ENCODE results near the gene NSUN5.
"Not testable (repeated sequence)": the region's sequence is repeated elsewhere in the genome, so short reads cannot be mapped to it uniquely, and the experiment has no call there.

The NSUN5 gene

DNA sequence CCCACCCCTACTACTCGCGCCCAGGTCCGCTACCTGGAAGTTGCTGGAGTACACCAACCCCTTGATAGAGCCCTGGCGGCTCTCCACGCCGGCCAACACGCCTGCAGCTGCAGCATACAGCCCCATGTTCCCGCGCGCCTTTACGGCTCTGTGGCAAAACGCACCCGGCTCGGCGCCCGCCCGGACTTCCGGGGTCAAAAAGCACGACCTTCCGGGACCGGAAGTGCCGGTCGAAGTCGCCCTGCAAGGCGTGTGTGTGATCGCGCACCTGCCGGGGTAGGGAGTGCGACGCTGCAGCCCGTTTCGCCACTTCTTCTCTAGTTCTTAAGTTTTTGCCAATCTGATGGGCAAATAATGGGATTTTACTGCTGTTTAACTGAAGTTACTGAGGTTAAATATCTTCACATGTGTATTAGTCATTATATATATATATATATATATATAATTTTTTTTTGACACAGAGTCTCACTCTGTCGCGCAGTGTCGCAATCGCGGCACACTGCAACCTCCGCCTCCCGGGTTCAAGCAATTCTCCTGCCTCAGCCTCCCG is at the start of gene NSUN5:
Gene NSUN5, minus strand, starts transcription at position 162 of the 550 bp plus-strand sequence. Its CDS starts 36 bp downstream, at position 126.
- in situ Hi-C loops (cut with MboI; ENCODE audit: low sequenced_read_pairs) = no loop called here

DNA sequence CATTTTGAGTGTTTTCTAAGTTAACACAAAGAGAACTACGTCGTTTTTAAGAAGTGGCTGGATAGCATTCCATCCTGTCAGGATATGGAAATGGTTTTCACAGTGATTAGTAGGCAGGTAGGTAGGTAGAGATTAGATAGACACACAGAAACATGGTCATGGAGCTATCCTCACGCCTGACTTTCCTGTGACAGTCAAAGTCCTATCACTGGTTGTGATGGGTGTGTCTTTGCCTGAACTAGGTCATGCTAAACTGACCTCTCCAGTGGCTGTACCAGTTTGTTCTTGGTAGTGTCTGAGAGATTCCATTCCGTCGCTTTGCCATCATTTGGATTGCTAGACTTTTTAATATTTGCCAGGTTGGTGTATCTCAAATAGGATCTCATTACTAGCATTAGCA is 47.5 kb upstream of the NSUN5 start:
- in situ Hi-C loops (cut with MboI; ENCODE audit: low sequenced_read_pairs) = no loop called here

DNA sequence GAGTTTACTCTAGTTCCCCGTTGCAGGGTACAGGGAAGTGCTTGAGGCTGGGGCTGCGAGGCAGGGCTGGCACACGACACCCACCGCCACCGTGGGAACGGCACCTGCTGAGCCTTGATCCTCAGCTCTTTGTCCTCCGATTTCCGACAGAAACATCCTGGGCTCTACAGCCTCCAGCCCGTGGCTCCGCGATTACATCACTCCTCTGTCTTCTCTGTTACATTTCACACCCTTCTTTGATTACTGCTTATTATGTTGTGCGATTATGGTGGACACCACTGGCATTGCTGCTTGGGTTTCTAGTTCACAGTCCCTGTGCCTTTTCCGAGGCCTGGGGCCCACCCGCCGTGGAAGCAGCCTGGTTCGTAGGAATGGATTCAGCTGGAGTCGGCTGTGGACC is 46.2 kb upstream of the NSUN5 start:
- in situ Hi-C loops (cut with MboI; ENCODE audit: low sequenced_read_pairs) = no loop called here

DNA sequence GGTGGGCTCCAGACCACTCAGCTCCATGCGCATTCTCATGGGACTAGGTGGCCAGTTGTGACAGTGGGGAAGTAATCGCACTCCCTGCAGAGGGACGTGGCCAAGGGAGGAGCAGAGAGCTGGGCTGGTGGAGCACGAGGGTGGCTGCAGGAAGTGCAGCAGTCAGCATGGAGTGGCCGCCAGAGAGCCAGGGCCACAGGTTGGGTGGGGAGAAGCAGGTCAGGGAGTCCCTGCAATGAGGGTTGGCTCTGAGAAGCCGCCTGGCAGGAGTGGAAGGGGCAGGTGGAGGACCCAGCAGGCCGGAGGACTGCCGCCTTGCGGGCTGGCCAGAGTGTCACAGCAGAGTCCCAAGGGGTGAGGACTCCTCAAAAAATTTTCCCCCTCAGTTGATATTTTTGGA is 45.6 kb upstream of the NSUN5 start:
- in situ Hi-C loops (cut with MboI; ENCODE audit: low sequenced_read_pairs) = no loop called here

DNA sequence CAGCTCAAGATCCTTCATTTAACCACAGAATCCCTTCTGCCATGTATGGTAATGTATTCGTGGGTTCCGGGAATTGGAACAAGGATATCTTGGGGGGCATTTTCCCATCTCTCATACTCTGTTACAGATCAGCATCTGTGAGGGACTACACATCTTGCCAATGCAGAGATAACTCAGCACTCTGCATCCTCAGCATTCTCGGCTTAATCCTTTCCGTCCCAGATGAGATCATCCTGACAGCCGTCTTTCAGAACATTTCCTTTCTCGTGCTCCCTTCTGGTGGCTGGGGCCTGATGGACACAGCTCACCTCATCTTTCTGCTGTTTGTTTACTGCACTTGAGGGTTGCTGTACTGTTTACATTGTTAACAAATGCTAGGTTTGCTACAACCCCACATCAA is 44.6 kb upstream of the NSUN5 start:
- in situ Hi-C loops (cut with MboI; ENCODE audit: low sequenced_read_pairs) = no loop called here

DNA sequence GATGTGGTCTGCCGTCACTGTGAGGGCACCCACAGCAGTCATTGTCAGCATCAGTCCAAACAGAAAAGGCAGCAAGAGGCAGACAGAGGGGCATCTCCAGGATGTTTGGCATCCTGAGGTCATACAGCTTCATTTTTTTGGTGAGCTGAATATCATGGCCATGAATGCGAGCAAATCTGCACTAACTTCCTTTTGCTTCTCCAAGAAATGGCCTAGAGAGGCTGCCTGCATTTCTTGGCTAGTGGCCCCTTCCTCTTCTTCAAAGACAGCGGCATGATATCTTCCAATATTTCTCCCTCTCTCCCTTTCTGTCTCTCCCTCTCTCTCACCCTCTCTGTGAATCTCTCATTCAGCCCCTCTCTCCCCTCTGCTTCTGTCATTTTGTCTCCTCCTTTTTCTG is 44.2 kb upstream of the NSUN5 start:
- in situ Hi-C loops (cut with MboI; ENCODE audit: low sequenced_read_pairs) = no loop called here

DNA sequence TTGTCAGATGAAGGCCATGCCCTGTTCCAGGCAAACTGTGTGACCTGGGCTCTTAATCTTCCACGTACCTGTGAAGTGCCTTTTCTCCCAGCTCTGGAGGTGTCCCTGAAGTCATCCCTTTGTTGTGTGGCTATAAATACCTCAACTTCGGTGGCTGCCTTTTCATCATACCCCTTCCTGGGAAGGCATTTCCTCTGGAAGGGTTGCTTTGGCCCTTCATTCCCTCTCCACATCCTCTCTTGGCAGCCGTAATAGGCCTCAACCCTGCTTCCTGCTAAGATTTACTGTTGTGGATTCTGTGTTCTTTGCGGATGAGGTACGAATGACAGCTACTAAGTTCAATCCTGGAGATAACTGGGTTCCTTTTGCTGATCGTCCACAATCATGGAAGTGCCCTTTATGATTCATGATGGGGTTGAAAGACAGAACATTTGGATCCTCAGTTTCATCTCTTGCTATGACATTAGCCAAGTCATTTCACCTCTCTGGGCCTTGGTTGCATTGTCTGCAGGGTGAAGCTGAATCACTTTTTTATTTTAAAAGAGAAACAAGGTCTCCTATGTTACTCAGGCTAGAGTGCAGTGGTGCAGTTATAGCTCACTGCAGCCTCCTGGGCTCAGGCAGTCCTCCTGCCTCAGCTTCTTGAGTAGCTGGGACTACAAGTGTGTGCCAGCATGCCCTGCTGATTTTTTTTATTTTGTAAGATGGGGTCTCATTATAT is 43.0 kb upstream of the NSUN5 start:
- in situ Hi-C loops (cut with MboI; ENCODE audit: low sequenced_read_pairs) = no loop called here

DNA sequence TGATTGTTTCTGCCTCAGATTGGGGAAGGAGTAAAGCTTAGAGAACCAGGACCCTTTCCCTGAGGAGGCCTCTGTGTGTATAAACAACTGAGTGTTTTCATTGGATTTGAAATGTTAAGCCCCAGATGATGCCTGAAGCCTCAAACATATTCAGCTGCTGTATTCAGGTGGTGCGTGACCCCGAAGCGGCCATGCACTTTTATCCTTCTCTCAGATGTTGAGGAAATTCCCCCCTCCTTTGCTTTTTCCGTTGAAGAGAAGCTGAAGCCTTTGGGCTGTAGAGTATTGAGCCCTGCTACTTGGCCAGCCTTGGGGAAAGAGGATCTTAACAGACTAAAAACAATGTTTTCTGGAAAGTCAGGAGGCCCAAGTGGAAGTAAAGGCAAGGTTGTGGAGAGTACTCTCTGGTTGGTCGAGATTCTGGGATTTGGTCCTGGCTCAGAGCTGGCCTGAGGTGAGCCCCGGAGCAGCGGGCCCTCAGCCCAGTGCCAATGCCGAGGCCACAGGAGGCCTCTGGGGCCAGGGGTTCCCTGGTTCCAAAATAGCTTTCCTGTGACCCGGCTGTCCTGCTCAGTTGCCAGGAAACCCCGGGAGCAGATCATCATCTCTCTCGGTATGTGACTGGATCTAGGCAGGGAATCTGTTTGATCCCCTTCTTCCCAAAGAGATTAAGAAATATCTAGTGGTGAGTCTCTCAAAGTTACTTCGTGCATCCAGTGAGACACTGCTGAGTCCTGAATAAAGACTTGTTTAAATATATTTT is 41.9 kb upstream of the NSUN5 start:
- in situ Hi-C loops (cut with MboI; ENCODE audit: low sequenced_read_pairs) = no loop called here

DNA sequence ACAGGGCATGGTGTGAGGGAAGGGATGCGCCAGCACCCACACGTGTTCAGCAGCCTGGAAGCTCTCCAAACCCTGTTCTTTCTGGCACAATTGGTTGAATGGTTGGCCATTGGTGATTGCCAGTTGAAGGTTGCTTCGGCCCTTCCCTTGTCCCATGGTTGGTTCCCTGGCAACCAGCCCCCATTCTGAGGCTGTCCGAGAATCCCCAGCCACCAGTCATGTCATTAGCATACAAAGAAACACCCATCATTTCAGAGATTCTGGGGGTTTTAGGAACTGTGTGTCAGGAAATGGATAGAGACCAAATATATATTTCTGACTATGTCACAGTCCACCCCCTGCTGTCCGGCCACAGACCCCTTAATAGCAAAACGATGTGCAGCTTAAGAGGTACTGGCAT is 41.1 kb upstream of the NSUN5 start:
- in situ Hi-C loops (cut with MboI; ENCODE audit: low sequenced_read_pairs) = no loop called here

DNA sequence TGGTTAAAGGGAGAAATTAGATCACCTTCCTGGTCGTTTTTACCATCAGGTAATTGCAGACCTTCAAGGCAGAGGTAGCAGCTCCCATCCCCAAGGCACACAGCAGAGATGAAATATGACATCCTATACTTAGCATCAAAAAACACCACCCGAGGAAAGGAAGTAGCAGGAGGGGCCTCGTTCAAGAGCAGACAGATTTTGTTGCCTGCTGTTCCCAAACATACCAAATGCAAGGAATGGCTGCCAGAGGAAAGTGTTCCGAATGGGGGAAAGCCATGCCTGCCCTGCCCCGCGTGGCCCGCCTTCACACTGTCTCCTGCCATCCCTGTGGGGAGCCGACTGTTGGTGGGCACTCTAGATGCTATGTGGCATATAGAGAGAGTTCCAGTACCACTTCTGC is 37.3 kb upstream of the NSUN5 start:
- in situ Hi-C loops (cut with MboI; ENCODE audit: low sequenced_read_pairs) = no loop called here

DNA sequence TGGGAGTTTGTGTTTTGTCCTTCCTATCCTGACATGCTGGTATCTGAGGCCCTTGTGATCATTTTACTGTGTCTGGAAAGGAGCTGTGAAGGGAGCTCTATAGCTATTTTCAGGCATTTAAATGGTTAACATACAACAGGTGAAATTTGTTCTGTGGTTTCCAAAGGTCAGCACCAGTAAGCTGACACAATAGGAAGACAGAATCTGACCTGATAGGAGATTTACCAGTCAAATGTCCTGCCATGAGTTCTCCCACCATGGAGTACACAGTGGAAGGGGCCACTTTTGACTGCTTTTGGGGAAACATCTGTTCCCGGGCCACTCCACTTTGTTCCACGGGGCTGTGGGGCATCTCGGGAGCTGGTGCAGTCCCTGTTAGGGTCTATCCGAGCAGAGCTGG is 36.9 kb upstream of the NSUN5 start:
- in situ Hi-C loops (cut with MboI; ENCODE audit: low sequenced_read_pairs) = no loop called here

DNA sequence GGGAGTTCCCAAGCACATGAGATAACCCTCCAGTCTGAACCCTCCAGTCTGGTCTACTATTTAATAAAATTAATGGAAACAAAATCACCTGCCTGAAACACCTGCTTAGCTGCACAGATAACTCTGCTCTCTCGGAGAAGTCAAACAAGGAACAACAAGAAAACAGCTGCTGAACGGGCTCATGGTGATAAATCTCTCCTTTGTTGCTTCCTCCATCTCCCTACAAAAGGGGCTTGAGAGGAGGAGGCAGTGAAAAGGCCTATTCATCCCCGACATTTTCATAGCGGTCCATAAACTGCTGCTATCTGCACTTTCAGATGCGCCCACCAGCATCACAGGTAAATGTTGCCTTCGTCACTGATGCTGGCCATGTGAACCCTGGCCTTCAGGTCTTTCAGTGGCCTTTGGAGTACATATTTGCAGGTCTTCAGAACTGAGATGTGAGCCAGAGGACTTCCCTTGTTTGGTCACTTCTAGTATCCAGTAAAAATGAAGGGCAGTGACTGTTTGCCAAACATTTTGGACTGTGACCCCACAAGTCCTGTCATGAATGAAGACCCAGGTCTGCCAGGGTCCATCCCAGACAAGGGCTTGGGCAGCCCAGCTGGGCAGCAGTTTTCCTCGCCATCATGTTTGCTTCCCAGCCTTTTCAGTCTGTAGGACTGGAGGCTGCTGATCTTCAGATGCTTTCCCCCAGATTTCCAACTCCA is 35.2 kb upstream of the NSUN5 start:
- in situ Hi-C loops (cut with MboI; ENCODE audit: low sequenced_read_pairs) = no loop called here

DNA sequence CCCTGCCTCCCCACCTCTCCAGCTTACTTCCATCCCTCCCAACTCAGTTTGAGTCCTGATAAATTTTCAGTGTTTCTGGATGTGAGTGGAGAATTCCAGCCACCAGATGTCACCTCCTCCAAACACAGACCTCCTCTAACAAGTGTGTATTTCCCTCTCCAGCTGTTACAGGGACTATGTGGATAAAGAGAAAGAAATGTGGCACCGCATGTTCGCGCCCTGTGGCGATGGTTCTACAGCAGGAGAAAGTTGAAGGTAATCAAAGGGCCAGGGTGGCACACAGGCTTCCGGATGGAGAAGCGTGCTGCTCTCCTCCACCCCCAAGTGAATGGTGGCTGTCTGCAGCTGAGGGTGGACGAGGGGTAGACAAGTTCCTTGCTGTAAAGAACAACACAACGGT is 34.0 kb upstream of the NSUN5 start:
- in situ Hi-C loops (cut with MboI; ENCODE audit: low sequenced_read_pairs) = no loop called here

DNA sequence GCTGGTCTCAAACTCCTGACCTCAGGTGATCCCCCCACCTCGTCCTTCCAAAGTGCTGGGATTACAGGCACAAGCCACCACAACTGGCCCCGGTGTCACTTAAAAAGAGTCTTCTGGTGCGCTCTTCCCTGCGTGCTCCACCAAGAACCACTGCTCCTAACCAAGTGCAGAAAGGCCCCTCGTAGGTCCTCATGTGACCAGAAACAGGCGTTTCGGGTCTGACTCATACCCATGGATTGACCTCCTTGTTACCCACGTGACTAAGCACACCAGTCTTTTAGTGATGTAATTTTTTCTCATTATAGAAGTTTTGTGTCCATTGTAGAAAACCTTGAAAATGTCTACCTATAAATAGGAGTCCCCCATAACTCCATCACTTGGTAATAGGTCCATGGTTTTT is 33.3 kb upstream of the NSUN5 start:
- in situ Hi-C loops (cut with MboI; ENCODE audit: low sequenced_read_pairs) = no loop called here

DNA sequence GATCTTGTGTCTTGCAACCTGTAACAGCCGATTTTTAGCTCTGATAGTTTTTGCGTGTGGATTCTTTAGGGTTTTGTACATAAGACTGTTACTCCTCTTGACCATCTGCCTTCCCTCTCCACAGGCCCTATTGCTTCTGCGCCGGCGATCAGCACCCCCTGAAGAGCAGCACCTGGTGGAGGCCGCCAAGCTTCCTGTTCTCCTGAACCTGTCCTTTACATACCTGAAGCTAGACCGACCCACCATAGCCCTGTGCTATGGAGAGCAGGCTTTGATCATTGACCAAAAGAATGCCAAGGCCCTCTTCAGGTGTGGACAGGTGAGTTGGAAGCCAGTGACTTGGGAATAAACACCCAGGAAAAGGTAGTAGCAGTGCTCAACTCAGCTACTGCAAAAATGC is 31.9 kb upstream of the NSUN5 start:
- in situ Hi-C loops (cut with MboI; ENCODE audit: low sequenced_read_pairs) = no loop called here

DNA sequence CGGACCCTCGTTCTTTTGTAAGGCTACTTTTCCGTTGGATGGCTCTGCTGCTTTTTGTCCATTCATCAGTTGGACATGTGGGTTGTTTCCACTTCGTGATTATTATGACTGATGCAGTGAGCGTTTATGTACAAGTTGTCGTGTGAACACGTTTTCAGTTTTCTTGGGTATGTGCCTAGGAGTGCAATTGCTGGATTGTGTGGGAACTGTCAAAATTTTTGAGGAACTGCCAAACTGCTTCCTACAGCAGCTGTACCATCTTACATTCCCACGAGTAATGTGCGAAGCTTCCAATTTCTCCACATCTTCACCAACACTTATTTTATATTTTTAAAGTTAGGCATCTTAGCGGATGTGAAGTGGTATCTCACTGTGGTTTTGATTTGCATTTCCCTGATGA is 29.7 kb upstream of the NSUN5 start:
- in situ Hi-C loops (cut with MboI; ENCODE audit: low sequenced_read_pairs) = no loop called here

DNA sequence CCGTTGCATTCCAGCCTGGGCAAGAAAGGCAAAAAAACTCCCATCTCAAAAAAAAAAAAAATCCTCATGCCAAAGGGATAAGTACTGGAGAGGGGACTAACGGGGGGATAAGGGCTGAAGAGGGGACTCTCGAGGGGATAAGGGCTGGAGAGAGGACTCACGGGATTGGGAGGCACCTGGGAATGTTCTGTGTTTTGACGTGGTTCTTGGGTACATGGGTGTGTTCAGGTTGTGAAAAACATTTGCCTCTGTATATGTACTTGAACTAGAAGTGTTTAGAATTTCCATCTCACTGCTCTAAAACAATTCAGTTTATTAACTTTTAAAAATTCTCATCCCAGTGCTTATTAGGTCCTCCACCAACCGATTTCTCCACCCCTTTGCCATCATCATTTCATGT is 23.8 kb upstream of the NSUN5 start:
- in situ Hi-C loops (cut with MboI; ENCODE audit: low sequenced_read_pairs) = no loop called here

DNA sequence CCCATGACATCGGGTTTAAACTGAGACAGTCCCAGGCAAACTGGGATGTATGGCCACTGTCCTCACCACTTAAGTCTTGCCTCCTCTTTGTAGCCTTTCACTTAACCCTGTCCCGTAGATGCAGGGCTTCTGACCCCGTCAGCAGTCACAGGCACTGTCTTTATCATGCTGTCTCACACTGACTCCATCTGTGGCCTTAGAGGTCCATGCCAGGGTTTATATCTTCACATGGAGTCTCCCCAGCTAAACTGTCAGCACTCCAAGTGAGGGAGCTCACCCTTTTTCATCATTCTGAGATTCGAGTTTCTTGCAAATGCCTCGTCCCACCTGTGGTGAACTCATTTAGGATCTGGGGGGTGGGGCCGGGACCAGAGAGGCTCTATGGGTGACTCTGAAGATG is 22.1 kb upstream of the NSUN5 start:
- in situ Hi-C loops (cut with MboI; ENCODE audit: low sequenced_read_pairs) = no loop called here

DNA sequence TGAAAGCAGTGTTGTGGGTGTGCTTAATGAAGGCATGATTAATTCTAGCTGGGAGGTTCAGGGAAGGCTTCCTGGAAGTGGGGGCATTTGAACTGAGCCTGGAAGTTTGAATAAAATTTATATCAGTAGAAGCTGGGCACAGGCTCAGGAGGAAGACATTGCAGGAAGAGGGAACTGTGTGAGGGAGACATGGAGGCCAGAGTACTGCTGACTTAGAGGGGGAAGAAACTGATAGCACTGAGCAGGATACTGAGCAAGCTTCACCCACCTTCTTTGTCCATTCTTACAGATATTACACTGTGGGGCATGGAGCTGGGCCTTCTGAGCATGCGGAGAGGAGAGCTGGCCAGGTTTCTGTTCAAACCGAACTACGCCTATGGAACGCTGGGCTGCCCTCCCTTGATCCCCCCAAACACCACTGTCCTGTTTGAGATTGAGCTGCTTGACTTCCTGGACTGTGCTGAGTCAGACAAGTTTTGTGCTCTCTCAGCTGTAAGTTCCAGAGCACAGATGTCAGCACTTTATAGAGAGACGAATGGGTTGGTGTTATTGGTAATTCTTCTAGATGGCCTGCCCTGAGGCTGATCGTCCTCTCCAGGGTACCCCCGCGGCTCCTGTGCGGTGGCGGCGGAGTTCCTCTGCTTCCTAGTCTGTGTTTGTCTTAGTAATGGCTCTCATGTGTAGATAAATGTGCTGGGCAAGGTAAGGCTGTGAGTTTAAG is 21.4 kb upstream of the NSUN5 start:
- in situ Hi-C loops (cut with MboI; ENCODE audit: low sequenced_read_pairs) = no loop called here

DNA sequence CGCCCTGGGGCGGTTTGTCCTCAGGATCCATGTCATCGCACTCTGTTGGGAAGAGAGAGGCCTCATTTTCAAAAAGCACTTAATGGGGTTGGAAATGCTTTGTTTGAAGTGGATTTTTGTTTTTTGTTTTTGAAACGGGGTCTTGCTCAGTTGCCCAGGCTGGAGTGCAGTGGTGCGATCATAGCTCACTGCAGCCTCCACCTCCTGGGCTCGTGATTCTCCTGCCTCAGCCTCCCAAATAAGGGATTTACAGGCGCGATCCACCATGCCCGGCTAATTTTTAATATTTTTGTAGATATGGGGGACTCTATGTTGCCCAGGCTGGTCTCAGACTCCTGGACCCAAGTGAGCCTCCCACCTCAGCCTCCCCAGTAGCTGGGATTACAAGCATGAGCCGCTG is 20.1 kb upstream of the NSUN5 start:
- in situ Hi-C loops (cut with MboI; ENCODE audit: low sequenced_read_pairs) = no loop called here

DNA sequence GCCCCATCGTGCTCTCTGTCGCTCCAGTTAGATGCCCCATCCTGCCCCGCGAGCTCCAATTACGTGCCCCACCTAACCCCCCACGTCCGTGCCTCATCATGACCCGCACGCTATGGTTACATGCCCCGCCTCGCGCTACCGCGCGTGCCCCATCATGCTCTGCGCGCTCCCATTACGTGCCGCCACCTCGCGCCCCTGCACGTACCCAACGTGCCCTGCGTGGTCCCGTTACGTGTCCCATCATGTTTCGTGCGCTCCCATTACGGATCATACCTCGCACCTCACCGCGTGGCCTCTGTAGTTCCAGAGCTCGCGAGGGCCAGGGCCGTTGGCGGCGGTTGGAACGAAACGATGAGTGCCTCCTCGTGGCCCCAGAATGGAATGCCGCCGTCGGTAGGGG is 19.3 kb upstream of the NSUN5 start, which contains the start of the genes FKBP6 and TRIM50:
Gene FKBP6, plus strand, starts transcription at position 240 of the 400 bp plus-strand sequence. CDS start 268 bp downstream, outside the sequence.
Gene TRIM50, minus strand, starts transcription at position 161 of the 400 bp plus-strand sequence. CDS start 3,295 bp downstream, outside the sequence.
- in situ Hi-C loops (cut with MboI; ENCODE audit: low sequenced_read_pairs) = not testable (repeated sequence)

Measured in hTERT RPE-1 (cell line).